Stomach (tissue), 4 donors: Measurements from ENCODE around the gene ECSCR.

ENCODE experiments used
- CTCF ChIP-seq, 7 experiments: fragments of 450-650 bp in 4 of 7; fragments of 200-600 bp in 3 of 7; sonication (generic) in 3 of 7; IDR thresholded peaks; one replicate each; pipeline ENCODE4 v1.5.1; 2016 to 2019; ENCODE audit warnings: antibody characterized with exemption in 7 of 7, control low read depth in 2 of 7, mild to moderate bottlenecking in 1 of 7
- POLR2A ChIP-seq, 4 donors: fragments of 450-650 bp; IDR thresholded peaks; one replicate each; pipeline ENCODE4 v1.6.1; 2016; ENCODE audit warnings: antibody characterized with exemption in 4 of 4, control low read depth in 2 of 4, mild to moderate bottlenecking in 1 of 4, moderate library complexity in 1 of 4

GRCh38 chr5:139435676-139436075 lies 26.9 kb downstream of the ECSCR start:
- TF ChIP-seq CTCF (IDR thresholded peaks at IDR 0.05), result no peak
- no peak for TF ChIP-seq POLR2A (IDR thresholded peaks at IDR 0.05)
